H1 (cell line): ENCODE data around the gene PRSS50. TPM values are rescaled to one million over a fixed set of nuclear protein-coding genes. Genes with fewer than 3 reads are reported as not detected.
A peak's percentile ranks its signal among the peaks of the same experiment; 100 is the strongest.

Experiments
- CTCF ChIA-PET: fragments of 300-600 bp; sonication (Branson Sonifier 250); formaldehyde crosslinking; loops from one replicate; lab custom pipeline; 2021; ENCODE audit not compliant: partially characterized antibody; lab: Charles Lee
- POLR2A ChIA-PET: fragments of 300-600 bp; sonication (Branson Sonifier 250); formaldehyde crosslinking; loops from one replicate; lab custom pipeline; 2021; ENCODE audit warnings: inconsistent platforms; ENCODE audit not compliant: partially characterized antibody; lab: Charles Lee
- DNase-seq, 2 experiments: peaks; one replicate each; pipeline versions ENCODE4 v3.0.0 to v3.0.0-alpha.2; 2010 to 2022; ENCODE audit warnings: low spot score in 2 of 2, low read depth in 1 of 2, mixed read lengths in 1 of 2
- FAIRE-seq: peaks from 2 replicates; lab custom pipeline; 2011; peaks lifted over from hg19 to GRCh38; lab: Jason Lieb, UNC
- H2AFZ ChIP-seq: 2 replicates; pipeline ENCODE4 v1.8.1; 2012; ENCODE audit warnings: low read length, inconsistent platforms
- H2AK5ac ChIP-seq: 2 replicates; pipeline ENCODE4 v1.6.1; 2013; ENCODE audit warnings: low read depth, low read length
- H2BK120ac ChIP-seq: replicated peaks from 2 replicates; pipeline ENCODE3; 2013; ENCODE audit warnings: low read depth, low read length, inconsistent platforms
- H2BK12ac ChIP-seq: 2 replicates; pipeline ENCODE4 v1.6.1; 2013; ENCODE audit warnings: low read depth, low read length
- H2BK15ac ChIP-seq: 2 replicates; pipeline ENCODE4 v1.6.1; 2013; ENCODE audit warnings: low read length
- H2BK20ac ChIP-seq: 2 replicates; pipeline ENCODE4 v1.6.1; 2013; ENCODE audit warnings: low read length
- H2BK5ac ChIP-seq: 2 replicates; pipeline ENCODE4 v1.6.1; 2013; ENCODE audit warnings: low read depth, low read length
- H3K14ac ChIP-seq: 2 replicates; pipeline ENCODE4 v1.6.1; 2013; ENCODE audit warnings: inconsistent platforms; ENCODE audit not compliant: insufficient read length
- H3K18ac ChIP-seq: 2 replicates; pipeline ENCODE4 v1.6.1; 2013; ENCODE audit warnings: low read length; ENCODE audit errors: extremely low read depth
- H3K23ac ChIP-seq: 2 replicates; pipeline ENCODE4 v1.6.1; 2013; ENCODE audit warnings: inconsistent platforms; ENCODE audit not compliant: insufficient read length
- H3K23me2 ChIP-seq: 2 replicates; pipeline ENCODE4 v1.6.1; 2013; ENCODE audit warnings: low read depth, low read length
- H3K27ac ChIP-seq: 2 replicates; pipeline ENCODE4 v1.6.1; 2011; ENCODE audit warnings: low read depth, low read length, inconsistent platforms
- H3K27me3 ChIP-seq, 4 experiments: replicated peaks in 1 of 4; 1 replicate in 1 of 4; 2 replicates in 3 of 4; pipeline versions ENCODE4 v1.6.1 to v1.8.1; 2011 to 2013; ENCODE audit warnings: low read length in 3 of 4, mild to moderate bottlenecking in 3 of 4, inconsistent platforms in 2 of 4, mixed read lengths in 2 of 4, moderate library complexity in 1 of 4; ENCODE audit not compliant: control insufficient read depth in 3 of 4, insufficient read depth in 3 of 4; ENCODE audit errors: extremely low read depth in 1 of 4
- H3K36me3 ChIP-seq, 4 experiments: 2 replicates each; pipeline versions ENCODE4 v1.6.1 to v1.8.1; 2011 to 2013; ENCODE audit warnings: mild to moderate bottlenecking in 4 of 4, low read length in 3 of 4, moderate library complexity in 2 of 4, control low read depth in 1 of 4, inconsistent platforms in 1 of 4; ENCODE audit not compliant: insufficient read depth in 4 of 4, control insufficient read depth in 2 of 4
- H3K4ac ChIP-seq: replicated peaks from 2 replicates; pipeline ENCODE3; 2013; ENCODE audit warnings: low read length, low read depth, mixed read lengths, inconsistent platforms; ENCODE audit not compliant: insufficient read length
- H3K4me1 ChIP-seq, 4 experiments: replicated peaks in 1 of 4; 1 replicate in 1 of 4; 2 replicates in 3 of 4; pipeline versions ENCODE4 v1.6.1 to v1.8.1; 2011 to 2013; ENCODE audit warnings: low read length in 3 of 4, inconsistent platforms in 2 of 4, mixed read lengths in 1 of 4; ENCODE audit not compliant: insufficient read depth in 4 of 4, control insufficient read depth in 3 of 4
- H3K4me2 ChIP-seq, 2 experiments: 2 replicates each; pipeline versions ENCODE4 v1.6.1 to v1.8.1; 2011 to 2013; ENCODE audit warnings: low read depth in 2 of 2, low read length in 2 of 2, control low read depth in 1 of 2, inconsistent platforms in 1 of 2, mild to moderate bottlenecking in 1 of 2; ENCODE audit not compliant: insufficient read depth in 1 of 2
- H3K4me3 ChIP-seq, 4 experiments: fragments of 200-600, 300-600 bp in 1 of 4; sonication (generic), shearing (Covaris generic), sonication (Bioruptor Twin) in 1 of 4; 2 replicates each; pipeline versions ENCODE4 v1.5.1 to v1.8.1; 2011 to 2016; ENCODE audit warnings: low read length in 4 of 4, low read depth in 3 of 4, control low read depth in 2 of 4, inconsistent platforms in 2 of 4, mild to moderate bottlenecking in 2 of 4, mixed read lengths in 1 of 4, moderate library complexity in 1 of 4; ENCODE audit not compliant: insufficient read depth in 2 of 4; ENCODE audit errors: extremely low read depth in 1 of 4
- H3K56ac ChIP-seq: replicated peaks from 2 replicates; pipeline ENCODE3; 2013; ENCODE audit warnings: low read depth, mild to moderate bottlenecking, mixed read lengths, low read length, inconsistent platforms; ENCODE audit not compliant: insufficient read length
- H3K79me1 ChIP-seq: 2 replicates; pipeline ENCODE4 v1.6.1; 2013; ENCODE audit warnings: low read depth, low read length, control low read depth
- H3K79me2 ChIP-seq, 2 experiments: 2 replicates each; pipeline versions ENCODE4 v1.6.1 to v1.8.1; 2012 to 2013; ENCODE audit warnings: low read length in 2 of 2, mild to moderate bottlenecking in 2 of 2, inconsistent platforms in 1 of 2; ENCODE audit not compliant: insufficient read depth in 2 of 2, control insufficient read depth in 1 of 2
- H3K9ac ChIP-seq, 4 experiments: replicated peaks in 1 of 4; 1 replicate in 1 of 4; 2 replicates in 3 of 4; pipeline versions ENCODE4 v1.6.1 to v1.8.1; 2011 to 2013; ENCODE audit warnings: low read depth in 3 of 4, low read length in 3 of 4, control low read depth in 2 of 4, mild to moderate bottlenecking in 2 of 4, moderate library complexity in 2 of 4, inconsistent platforms in 1 of 4; ENCODE audit errors: extremely low read depth in 1 of 4
- H3K9me3 ChIP-seq, 2 experiments: 2 replicates each; pipeline versions ENCODE4 v1.6.1 to v1.8.1; 2012 to 2013; ENCODE audit warnings: mild to moderate bottlenecking in 2 of 2, moderate library complexity in 2 of 2, control low read depth in 1 of 2, inconsistent platforms in 1 of 2, low read depth in 1 of 2, low read length in 1 of 2, mixed read lengths in 1 of 2; ENCODE audit not compliant: insufficient read depth in 2 of 2
- H4K20me1 ChIP-seq, 2 experiments: replicated peaks in 1 of 2; 2 replicates each; pipeline versions ENCODE3 to v1.8.1; 2011 to 2013; ENCODE audit warnings: inconsistent platforms in 2 of 2, low read length in 2 of 2, mild to moderate bottlenecking in 1 of 2; ENCODE audit not compliant: insufficient read depth in 2 of 2, control insufficient read depth in 1 of 2
- H4K5ac ChIP-seq: 2 replicates; pipeline ENCODE4 v1.6.1; 2013; ENCODE audit warnings: low read length, low read depth, mixed read lengths, inconsistent platforms; ENCODE audit not compliant: insufficient read length
- H4K8ac ChIP-seq: 2 replicates; pipeline ENCODE4 v1.8.0; 2013; ENCODE audit warnings: mild to moderate bottlenecking, moderate library complexity, low read length, inconsistent platforms; ENCODE audit not compliant: insufficient read depth; ENCODE audit errors: extremely low read depth
- H4K91ac ChIP-seq: replicated peaks from 2 replicates; pipeline ENCODE3; 2013; ENCODE audit warnings: low read length, mixed read lengths, inconsistent platforms; ENCODE audit not compliant: insufficient read length
- BRCA1 ChIP-seq: IDR thresholded peaks from 2 replicates; pipeline ENCODE4 v1.6.1; 2012; ENCODE audit warnings: low read depth, low read length, improper control_type of control experiment
- CBX5 ChIP-seq: fragments of 300-800, 300-1000 bp; sonication (generic); IDR thresholded peaks from 2 replicates; pipeline ENCODE4 v1.7.1; 2016; ENCODE audit warnings: antibody characterized with exemption, low read length, low read depth
- CEBPB ChIP-seq: IDR thresholded peaks from 2 replicates; pipeline ENCODE4 v1.6.1; 2012; ENCODE audit warnings: low read depth, low read length
- EGR1 ChIP-seq: IDR thresholded peaks from 2 replicates; pipeline ENCODE4 v1.6.1; 2011; ENCODE audit warnings: low read depth, low read length, borderline replicate concordance
- EZH2 ChIP-seq: fragments of 200-600 bp; sonication (generic); IDR thresholded peaks from 2 replicates; pipeline ENCODE4 v1.7.1; 2012; ENCODE audit warnings: low read depth, mild to moderate bottlenecking, moderate library complexity, low read length, inconsistent platforms; ENCODE audit not compliant: severe bottlenecking
- FOSL1 ChIP-seq: IDR thresholded peaks from 2 replicates; pipeline ENCODE4 v1.6.1; 2011; ENCODE audit warnings: mild to moderate bottlenecking, low read depth, low read length, moderate library complexity; ENCODE audit not compliant: insufficient read depth
- GABPA ChIP-seq: IDR thresholded peaks from 2 replicates; pipeline ENCODE4 v1.6.1; 2011; ENCODE audit warnings: mild to moderate bottlenecking, low read length, moderate library complexity, borderline replicate concordance; ENCODE audit not compliant: insufficient read depth
- HDAC2 ChIP-seq, 2 experiments: fragments of 300-600 bp in 1 of 2; sonication (generic) in 1 of 2; IDR thresholded peaks; 2 replicates each; pipeline ENCODE4 v1.6.1; 2011 to 2012; ENCODE audit warnings: low read depth in 2 of 2, low read length in 2 of 2, mild to moderate bottlenecking in 2 of 2, moderate library complexity in 2 of 2, borderline replicate concordance in 1 of 2, inconsistent platforms in 1 of 2
- NRF1 ChIP-seq: IDR thresholded peaks from 2 replicates; pipeline ENCODE4 v1.6.1; 2011; ENCODE audit warnings: mild to moderate bottlenecking, low read depth, low read length, improper control_type of control experiment
- POU5F1 ChIP-seq: IDR thresholded peaks from 2 replicates; pipeline ENCODE4 v1.6.1; 2011; ENCODE audit warnings: low read depth, mild to moderate bottlenecking, low read length, moderate library complexity
- RXRA ChIP-seq: IDR thresholded peaks from 2 replicates; pipeline ENCODE4 v1.6.1; 2011; ENCODE audit warnings: low read depth, mild to moderate bottlenecking, low read length, moderate library complexity; ENCODE audit not compliant: insufficient read depth
- WGBS, 2 experiments: shearing (Covaris generic) in 1 of 2; methylation state at CpG; one replicate each; pipeline versions ENCODE4 v1.1.6 to v1.1.7; 2013 to 2015; ENCODE audit warnings: low lambda C conversion rate in 2 of 2, mixed read lengths in 2 of 2, inconsistent platforms in 1 of 2, low coverage in 1 of 2, missing lambda C conversion rate in 1 of 2; ENCODE audit not compliant: insufficient replicate concordance in 2 of 2, insufficient coverage in 1 of 2, insufficient read length in 1 of 2; ENCODE audit errors: extremely low coverage in 1 of 2, missing lambda C conversion rate in 1 of 2; 5-methylcytosine and 5-hydroxymethylcytosine counted together
- polyA plus RNA-seq, 7 experiments: library from polyadenylated mRNA; depleted of rRNA in 3 of 7; stranded (reverse) in 5 of 7; unstranded in 2 of 7; fragments of >200 nt in 5 of 7; fragments of 200-250 nt in 2 of 7; gene quantifications; 1 replicate in 5 of 7; 2 replicates in 1 of 7; 4 replicates in 1 of 7; pipeline versions ENCODE4 v1.2.1 to v1.2.3, GENCODE V29; 2011 to 2013; ENCODE audit warnings: missing spikeins in 2 of 7, mixed read lengths in 2 of 7
- total RNA-seq: library from RNA; stranded (reverse); fragmentation: NEBNext Ultra II Directional; extraction: Animal tissue kit (Norgen Biotek cat#: 25700); gene quantifications from 2 replicates; pipeline ENCODE4 v1.2.1, GENCODE V29; 2021
- TF ChIP-seq, protein P1 (sequence below): IDR thresholded peaks from 2 replicates; pipeline ENCODE4 v1.6.1; 2011; ENCODE audit warnings: low read depth, mild to moderate bottlenecking, low read length; ENCODE audit not compliant: insufficient read depth
- TF ChIP-seq, protein P2 (sequence below): IDR thresholded peaks from 2 replicates; pipeline ENCODE4 v1.6.1; 2012; ENCODE audit warnings: inconsistent platforms

Gene PRSS50
- total and polyA plus RNA-seq, 2 of the 8 experiments (the other 6 are each of a cell fraction or from before 2014, with no cell fraction given): 0.47 to 0.71 TPM

DNA sequence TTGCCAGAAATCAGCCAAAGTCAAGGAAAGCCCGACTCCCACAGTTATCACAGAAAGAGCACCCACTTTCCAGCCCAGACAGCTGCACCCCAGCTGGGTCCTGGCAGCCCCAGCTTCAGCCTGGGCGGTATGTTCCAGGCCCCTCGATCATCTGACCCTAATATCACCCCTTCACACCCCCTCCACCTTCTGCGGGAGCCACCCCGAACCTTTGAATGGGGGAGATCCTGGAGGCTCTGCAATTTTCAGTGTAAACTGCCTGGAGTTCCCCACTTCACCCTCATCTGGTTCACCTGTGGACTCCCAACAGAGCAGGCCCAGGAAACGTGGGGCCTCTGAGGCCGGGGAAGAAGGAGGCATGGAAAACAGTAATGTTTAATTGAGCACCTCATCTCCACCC lies 5.9 kb downstream of the PRSS50 start:
- H3K4me1 ChIP-seq: peaks cover 0 to 2% (median 0%) of the 10 kb centered on the region in 4 experiments; a peak in 1 of 7 replicates
- H2BK15ac ChIP-seq: no peak overlapping the region
- ChIA-PET CTCF (interaction anchor here (0.9 to 2.2 kb wide), 2 partner anchors 137 to 183 kb away, joined by 3 to 9 read pairs; no protein-coding TSS in a partner anchor), POLR2A (no interaction called here)
- H4K91ac ChIP-seq: no peak overlapping the region
- 0 out of 2 replicates have a peak overlapping the region, but pooled peaks have one; percentile 55 for H2BK12ac ChIP-seq
- 88% methylated on average over 7 of the region's 7 CpGs; no CpG with 5 or more reads in 1 of the 2 experiments for WGBS, 2 experiments
- H2BK5ac ChIP-seq: no peak overlapping the region
- no peak overlapping the region for H3K4me2 ChIP-seq
- H3K4ac ChIP-seq: no peak overlapping the region
- H2BK20ac ChIP-seq: no peak overlapping the region
- H4K5ac ChIP-seq: no peak overlapping the region
- no peak overlapping the region for H4K8ac ChIP-seq
- no peak for FAIRE-seq
- H3K27me3 ChIP-seq: no peaks in the 10 kb centered on the region; a peak in 2 of 7 replicates
- H3K9ac ChIP-seq: no peak overlapping the region
- peaks cover 0 to 3% of the 10 kb centered on the region in 2 experiments for H4K20me1 ChIP-seq
- no peak overlapping the region for H3K23ac ChIP-seq
- no peak overlapping the region for H2BK120ac ChIP-seq
- no peaks in the 10 kb centered on the region for H3K79me2 ChIP-seq
- no peak overlapping the region for H2AFZ ChIP-seq
- H3K36me3 ChIP-seq: no peaks in the 10 kb centered on the region; a peak in 1 of 8 replicates
- no peaks in the 10 kb centered on the region for H3K79me1 ChIP-seq
- H3K56ac ChIP-seq: no peak overlapping the region
- H3K27ac ChIP-seq: no peak overlapping the region
- H3K18ac ChIP-seq: no peak overlapping the region
- H3K23me2 ChIP-seq: no peaks in the 10 kb centered on the region
- no peak overlapping the region for H3K4me3 ChIP-seq
- no peak overlapping the region for H3K14ac ChIP-seq
- no peak overlapping the region for H2AK5ac ChIP-seq
- no peaks in the 10 kb centered on the region for H3K9me3 ChIP-seq
- no peak for DNase-seq
- no peak for TF ChIP-seq GABPA
- TF ChIP-seq NRF1: no peak
- no peak for TF ChIP-seq FOSL1
- TF ChIP-seq BRCA1: no peak
- TF ChIP-seq EZH2: no peak
- no peak for TF ChIP-seq HDAC2 (IDR thresholded peaks at IDR 0.05; ENCODE audit: borderline replicate concordance in 1 of 2, low read depth in 2 of 2, low read length in 2 of 2)
- TF ChIP-seq CEBPB: no peak
- TF ChIP-seq EGR1: no peak
- TF ChIP-seq, protein P1, sequence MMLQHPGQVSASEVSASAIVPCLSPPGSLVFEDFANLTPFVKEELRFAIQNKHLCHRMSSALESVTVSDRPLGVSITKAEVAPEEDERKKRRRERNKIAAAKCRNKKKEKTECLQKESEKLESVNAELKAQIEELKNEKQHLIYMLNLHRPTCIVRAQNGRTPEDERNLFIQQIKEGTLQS: no peak
- no peak for TF ChIP-seq RXRA
- no peak for TF ChIP-seq POU5F1
- TF ChIP-seq CBX5: no peak
- TF ChIP-seq, protein P2, sequence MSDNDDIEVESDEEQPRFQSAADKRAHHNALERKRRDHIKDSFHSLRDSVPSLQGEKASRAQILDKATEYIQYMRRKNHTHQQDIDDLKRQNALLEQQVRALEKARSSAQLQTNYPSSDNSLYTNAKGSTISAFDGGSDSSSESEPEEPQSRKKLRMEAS: no peak
